ENCODE measurements around the gene GPN1.

Gene GPN1

GRCh38 chr2:27634291-27634690 lies 5.4 kb downstream of the GPN1 start:
- no peak overlapping the region for H3K4me3 ChIP-seq (ENCODE audit: low read length)
- DNase-seq (ENCODE audit: low read depth): no peak
- TF ChIP-seq CTCF (conservative IDR thresholded peaks at IDR 0.05; ENCODE audit: low read depth, low read length): no peak

GRCh38 chr2:27636766-27637165 lies 7.9 kb downstream of the GPN1 start:
- no peak for DNase-seq (ENCODE audit: low read depth)
- TF ChIP-seq CTCF (conservative IDR thresholded peaks at IDR 0.05; ENCODE audit: low read depth, low read length): no peak
- no peak overlapping the region for H3K4me3 ChIP-seq (ENCODE audit: low read length)

- H3K4me3 ChIP-seq (ENCODE audit: low read length): no peak overlapping the region
- DNase-seq (ENCODE audit: low read depth): no peak
- no peak for TF ChIP-seq CTCF (conservative IDR thresholded peaks at IDR 0.05; ENCODE audit: low read depth, low read length)
Observed at GRCh38 chr2:27638037-27638637, 9.3 kb downstream of the GPN1 start.

GRCh38 chr2:27638709-27639108 lies 9.9 kb downstream of the GPN1 start:
- no peak for TF ChIP-seq CTCF (conservative IDR thresholded peaks at IDR 0.05; ENCODE audit: low read depth, low read length)
- no peak overlapping the region for H3K4me3 ChIP-seq (ENCODE audit: low read length)
- no peak for DNase-seq (ENCODE audit: low read depth)

GRCh38 chr2:27640722-27641245 lies 11.9 kb downstream of the GPN1 start:
- no peak for TF ChIP-seq CTCF (conservative IDR thresholded peaks at IDR 0.05; ENCODE audit: low read depth, low read length)

GRCh38 chr2:27645197-27645596 lies 16.3 kb downstream of the GPN1 start:
- no peak overlapping the region for H3K4me3 ChIP-seq (ENCODE audit: low read length)
- TF ChIP-seq CTCF (conservative IDR thresholded peaks at IDR 0.05; ENCODE audit: low read depth, low read length): no peak
- no peak for DNase-seq (ENCODE audit: low read depth)

More at GRCh38 chr2:27640722-27641245, 11.9 kb downstream of the GPN1 start:
- H3K4me3 ChIP-seq (ENCODE audit: low read length): no peak overlapping the region
- DNase-seq (ENCODE audit: low read depth): no peak

- TF ChIP-seq CTCF (conservative IDR thresholded peaks at IDR 0.05; ENCODE audit: low read depth, low read length): no peak
- DNase-seq (ENCODE audit: low read depth): no peak
- no peak overlapping the region for H3K4me3 ChIP-seq (ENCODE audit: low read length)
Observed at GRCh38 chr2:27647289-27647688, 18.4 kb downstream of the GPN1 start.
